Naive thymus-derived CD4-positive, alpha-beta T cell (primary cell): ENCODE results near the gene FNIP2. TPM values are rescaled to one million over a fixed set of nuclear protein-coding genes. Genes with fewer than 3 reads are reported as not detected.
A peak's percentile ranks its signal among the peaks of the same experiment; 100 is the strongest.

Experiments
- ATAC-seq: fragments of 150-1000 bp; cut with Tn5 transposase; 2 replicates; pipeline ENCODE4 v1.10.0; 2021; ENCODE audit warnings: mild to moderate bottlenecking, moderate library complexity
- CTCF ChIA-PET: fragments of 350-600 bp; sonication (Branson Sonifier 250); formaldehyde crosslinking; loops from one replicate; lab custom pipeline; 2021; ENCODE audit warnings: antibody characterized with exemption; lab: Charles Lee
- POLR2A ChIA-PET: fragments of 350-600 bp; sonication (Branson Sonifier 250); formaldehyde crosslinking; loops from one replicate; lab custom pipeline; 2021; ENCODE audit warnings: antibody characterized with exemption, inconsistent platforms; lab: Charles Lee
- DNase-seq, 9 donors: peaks; one replicate each; pipeline versions ENCODE4 v3.0.0 to v3.0.0-alpha.2; 2020 to 2022; ENCODE audit warnings: mixed read lengths in 1 of 9
- H3K27ac ChIP-seq: one replicate; pipeline ENCODE4 v1.7.0; 2013; ENCODE audit warnings: mild to moderate bottlenecking, low read depth, low read length, moderate library complexity
- H3K27me3 ChIP-seq, 2 donors: one replicate each; pipeline ENCODE4 v1.7.0; 2013; ENCODE audit warnings: low read length in 2 of 2, mild to moderate bottlenecking in 2 of 2, moderate library complexity in 2 of 2; ENCODE audit not compliant: control insufficient read depth in 2 of 2, insufficient read depth in 2 of 2
- H3K36me3 ChIP-seq, 3 experiments: 1 replicate in 2 of 3; 2 replicates in 1 of 3; pipeline ENCODE4 v1.7.0; 2013; ENCODE audit warnings: low read length in 3 of 3, mild to moderate bottlenecking in 3 of 3, moderate library complexity in 1 of 3; ENCODE audit not compliant: insufficient read depth in 3 of 3, control insufficient read depth in 2 of 3
- H3K4me1 ChIP-seq, 2 donors: one replicate each; pipeline ENCODE4 v1.7.0; 2013; ENCODE audit warnings: low read length in 2 of 2, mild to moderate bottlenecking in 2 of 2, moderate library complexity in 1 of 2; ENCODE audit not compliant: control insufficient read depth in 2 of 2, insufficient read depth in 2 of 2
- H3K4me3 ChIP-seq: 2 replicates; pipeline ENCODE4 v1.7.0; 2013; ENCODE audit warnings: mild to moderate bottlenecking, low read length
- H3K9me3 ChIP-seq, 3 experiments: 1 replicate in 2 of 3; 2 replicates in 1 of 3; pipeline ENCODE4 v1.7.0; 2013; ENCODE audit warnings: low read length in 3 of 3; ENCODE audit not compliant: control insufficient read depth in 2 of 3
- H3K27ac Mint-ChIP-seq, 9 donors: one replicate each; pipeline ENCODE4 v1.8.0; 2020 to 2022; ENCODE audit warnings: mixed read lengths in 9 of 9, mild to moderate bottlenecking in 8 of 9, moderate library complexity in 5 of 9, inconsistent platforms in 2 of 9
- H3K27me3 Mint-ChIP-seq, 5 donors: one replicate each; pipeline ENCODE4 v1.8.0; 2021 to 2022; ENCODE audit warnings: mixed read lengths in 5 of 5, mild to moderate bottlenecking in 1 of 5
- H3K36me3 Mint-ChIP-seq, 5 donors: one replicate each; pipeline ENCODE4 v1.8.0; 2020 to 2022; ENCODE audit warnings: mixed read lengths in 5 of 5, mild to moderate bottlenecking in 3 of 5, inconsistent platforms in 1 of 5
- H3K4me1 Mint-ChIP-seq, 7 donors: one replicate each; pipeline ENCODE4 v1.8.0; 2020 to 2022; ENCODE audit warnings: mixed read lengths in 7 of 7, mild to moderate bottlenecking in 3 of 7, inconsistent platforms in 1 of 7
- H3K4me3 Mint-ChIP-seq, 10 donors: one replicate each; pipeline ENCODE4 v1.8.0; 2020 to 2022; ENCODE audit warnings: mild to moderate bottlenecking in 10 of 10, mixed read lengths in 10 of 10, moderate library complexity in 6 of 10, inconsistent platforms in 2 of 10
- H3K9me3 Mint-ChIP-seq, 11 donors: one replicate each; pipeline ENCODE4 v1.8.0; 2020 to 2022; ENCODE audit warnings: mixed read lengths in 11 of 11, mild to moderate bottlenecking in 4 of 11, inconsistent platforms in 1 of 11, moderate library complexity in 1 of 11
- intact Hi-C, 2 donors: fragments of 100-400 bp; cut with micrococcal nuclease; formaldehyde crosslinking; loops; one replicate each; pipeline ENCODE4 v1.15.1; 2023
- polyA plus RNA-seq, 2 donors: library from polyadenylated mRNA; unstranded; fragments of 300-500 nt; fragmentation: Illumina TruSeq; gene quantifications; one replicate each; pipeline ENCODE4 v1.2.3, GENCODE V29; 2021
- total RNA-seq, 6 experiments: library from RNA in 5 of 6; stranded (reverse) in 5 of 6; gene quantifications; 1 replicate in 5 of 6; 2 replicates in 1 of 6; pipeline ENCODE4 v1.2.3 and lab custom pipeline; 2021 to 2026

The FNIP2 gene
- total and polyA plus RNA-seq, 7 experiments from 2014 or later = 2.3 to 19.5 (median 10.4) TPM

DNA sequence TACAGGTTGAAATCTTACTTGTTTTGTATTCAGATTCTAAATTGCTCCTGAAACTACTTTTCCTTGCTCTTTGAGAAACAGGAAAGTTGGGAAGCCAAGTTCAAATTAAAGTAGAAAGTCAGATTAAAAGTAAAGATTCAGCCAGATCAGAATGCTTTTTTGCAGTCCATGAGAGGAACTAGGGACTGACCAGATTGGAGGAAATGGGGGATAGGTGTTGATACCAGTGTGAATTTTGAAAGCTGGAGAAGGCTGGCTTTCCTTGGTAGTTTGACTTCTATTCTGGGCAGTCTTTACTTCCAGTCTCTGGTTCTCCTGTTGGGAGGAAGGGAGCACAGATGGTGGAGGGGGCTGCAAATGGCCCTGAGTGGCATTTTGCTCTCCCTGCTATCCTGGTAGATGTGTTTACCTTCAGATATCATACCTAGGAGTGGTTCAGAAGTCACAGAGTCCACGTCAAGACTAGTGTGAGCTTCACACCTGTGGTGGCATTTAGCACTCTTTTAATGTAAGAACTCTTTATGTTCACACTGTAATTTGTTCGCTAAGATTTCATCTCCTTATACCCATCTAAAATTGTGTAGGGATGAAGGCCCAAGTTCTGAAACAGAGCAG is 68.8 kb downstream of the FNIP2 start:
- ChIA-PET CTCF (no interaction called here), POLR2A (no interaction called here)
- no peak for DNase-seq
- ATAC-seq = no peak
- H3K9me3 Mint-ChIP-seq = no peaks in the 10 kb centered on the region
- Histone ChIP-seq H3K4me3 (no peak overlapping the region), H3K27ac (no peak overlapping the region), H3K4me1 (no peaks in the 10 kb centered on the region), H3K9me3 (no peaks in the 10 kb centered on the region), H3K27me3 (no peaks in the 10 kb centered on the region), H3K36me3 (peaks cover 0 to 7% (median 3%) of the 10 kb centered on the region in 3 experiments)
- H3K4me1 Mint-ChIP-seq = peaks cover 0 to 12% (median 0%) of the 10 kb centered on the region in 7 donors
- H3K4me3 Mint-ChIP-seq = no peak overlapping the region
- H3K27me3 Mint-ChIP-seq = no peaks in the 10 kb centered on the region
- H3K27ac Mint-ChIP-seq = no peak overlapping the region
- intact Hi-C loops = no loop called here
- peaks cover 23 to 65% (median 28%) of the 10 kb centered on the region in 5 donors for H3K36me3 Mint-ChIP-seq

DNA sequence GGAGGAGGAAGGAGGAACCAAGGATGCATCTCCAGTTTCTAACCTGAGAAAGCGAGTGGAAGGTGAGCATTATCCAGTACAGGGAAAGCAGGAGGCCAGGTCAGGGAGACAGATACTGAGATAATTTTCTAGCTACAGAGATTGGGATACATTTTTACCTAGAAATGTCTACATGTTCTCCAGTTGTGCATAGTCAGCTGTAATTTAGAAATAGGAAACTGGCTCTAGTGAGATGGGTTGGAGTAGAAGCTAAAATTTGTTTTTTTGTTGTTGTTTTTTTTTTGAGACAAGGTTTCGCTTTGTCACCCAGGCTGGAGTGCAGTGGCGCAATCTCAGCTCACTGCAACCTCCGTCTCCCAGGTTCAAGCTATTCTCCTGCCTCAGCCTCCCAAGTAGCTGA is 71.3 kb downstream of the FNIP2 start:
- POLR2A ChIA-PET = no interaction called here
- peak overlapping the region in 1 of 10 donors; percentile 9 for H3K4me3 Mint-ChIP-seq
- no peaks in the 10 kb centered on the region for H3K27me3 Mint-ChIP-seq
- Histone ChIP-seq H3K36me3 (peaks cover 0 to 4% (median 3%) of the 10 kb centered on the region in 3 experiments), H3K27me3 (no peaks in the 10 kb centered on the region), H3K9me3 (no peaks in the 10 kb centered on the region), H3K4me1 (no peaks in the 10 kb centered on the region), H3K27ac (no peak overlapping the region), H3K4me3 (no peak overlapping the region)
- peaks cover 0 to 15% (median 0%) of the 10 kb centered on the region in 7 donors for H3K4me1 Mint-ChIP-seq
- ATAC-seq = no peak
- DNase-seq = no peak
- H3K27ac Mint-ChIP-seq = no peak overlapping the region
- CTCF ChIA-PET = interaction anchor here (0.7 kb wide), 1 partner anchor 130 kb away, joined by 3 read pairs; no protein-coding TSS in a partner anchor
- intact Hi-C loops = no loop called here
- H3K36me3 Mint-ChIP-seq = peaks cover 12 to 52% (median 24%) of the 10 kb centered on the region in 5 donors
- H3K9me3 Mint-ChIP-seq = no peaks in the 10 kb centered on the region

- H3K27me3 ChIP-seq = no peaks in the 10 kb centered on the region
- no peak overlapping the region for H3K27ac Mint-ChIP-seq
- DNase-seq = no peak
- no peak overlapping the region for H3K4me3 Mint-ChIP-seq
- H3K36me3 ChIP-seq = peaks cover 0 to 3% (median 0%) of the 10 kb centered on the region in 3 experiments
- peaks cover 12 to 42% (median 19%) of the 10 kb centered on the region in 5 donors for H3K36me3 Mint-ChIP-seq
- POLR2A ChIA-PET = no interaction called here
- H3K9me3 ChIP-seq = no peaks in the 10 kb centered on the region
- intact Hi-C loops = no loop called here
- H3K4me3 ChIP-seq = no peak overlapping the region
- H3K27me3 Mint-ChIP-seq = no peaks in the 10 kb centered on the region
- no peak overlapping the region for H3K27ac ChIP-seq
- H3K9me3 Mint-ChIP-seq = no peaks in the 10 kb centered on the region
- no peaks in the 10 kb centered on the region for H3K4me1 ChIP-seq
- CTCF ChIA-PET = interaction anchor here (1.0 to 1.4 kb wide), 2 partner anchors 10 to 16 kb away, joined by 3 read pairs; no protein-coding TSS in a partner anchor
- H3K4me1 Mint-ChIP-seq = peaks cover 0 to 7% (median 0%) of the 10 kb centered on the region in 7 donors
- no peak for ATAC-seq
Observed at GRCh38 chr4:158841540-158841939, 72.7 kb downstream of the FNIP2 start.

DNA sequence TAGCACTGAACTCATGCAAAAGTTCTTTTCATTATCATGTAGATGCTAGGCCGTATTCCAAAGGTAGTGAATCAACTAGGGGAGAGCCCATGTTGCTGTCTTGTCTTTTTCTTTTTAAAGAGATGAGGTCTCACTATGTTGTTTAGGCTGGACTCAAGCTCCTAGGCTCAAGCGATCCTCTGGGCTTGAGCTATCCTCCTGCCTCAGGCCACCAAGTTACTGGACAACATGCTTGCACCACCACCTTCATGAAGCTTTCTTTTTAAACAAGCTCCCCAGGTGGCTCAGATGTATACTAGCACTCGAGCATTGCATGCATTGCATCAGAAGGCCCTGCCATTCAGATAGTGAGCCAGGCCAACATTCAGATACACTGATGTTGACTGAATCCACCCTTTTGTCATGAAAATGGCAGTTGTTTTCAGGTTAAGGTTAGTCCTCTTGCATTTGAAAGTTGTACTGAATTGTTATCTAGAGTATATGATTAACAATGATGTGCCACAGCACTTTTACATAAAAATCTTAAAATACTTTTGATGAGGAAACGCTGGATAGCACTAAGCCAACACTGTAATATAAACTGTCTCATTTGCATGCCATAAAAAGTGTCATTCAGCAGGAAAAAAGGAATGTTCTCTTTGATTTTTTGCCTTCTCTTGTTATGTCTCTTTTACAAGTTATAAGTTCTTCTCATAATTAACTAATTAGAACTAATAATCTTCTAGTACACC is 76.7 kb downstream of the FNIP2 start:
- intact Hi-C loops = no loop called here
- Mint-ChIP-seq H3K9me3 (no peaks in the 10 kb centered on the region), H3K27me3 (no peaks in the 10 kb centered on the region), H3K27ac (no peak overlapping the region), H3K4me1 (peaks cover 4 to 12% (median 5%) of the 10 kb centered on the region in 7 donors), H3K36me3 (peaks cover 5 to 28% (median 13%) of the 10 kb centered on the region in 5 donors), H3K4me3 (no peak overlapping the region)
- DNase-seq (no peak), ATAC-seq (no peak)
- CTCF ChIA-PET = interaction anchor here (0.6 to 1.1 kb wide), 2 partner anchors 9 to 318 kb away, joined by 3 read pairs; no protein-coding TSS in a partner anchor
- Histone ChIP-seq H3K4me1 (no peaks in the 10 kb centered on the region), H3K36me3 (peaks cover 0 to 3% (median 0%) of the 10 kb centered on the region in 3 experiments), H3K27ac (no peak overlapping the region), H3K4me3 (no peak overlapping the region), H3K27me3 (no peaks in the 10 kb centered on the region), H3K9me3 (no peaks in the 10 kb centered on the region)
- POLR2A ChIA-PET = no interaction called here

DNA sequence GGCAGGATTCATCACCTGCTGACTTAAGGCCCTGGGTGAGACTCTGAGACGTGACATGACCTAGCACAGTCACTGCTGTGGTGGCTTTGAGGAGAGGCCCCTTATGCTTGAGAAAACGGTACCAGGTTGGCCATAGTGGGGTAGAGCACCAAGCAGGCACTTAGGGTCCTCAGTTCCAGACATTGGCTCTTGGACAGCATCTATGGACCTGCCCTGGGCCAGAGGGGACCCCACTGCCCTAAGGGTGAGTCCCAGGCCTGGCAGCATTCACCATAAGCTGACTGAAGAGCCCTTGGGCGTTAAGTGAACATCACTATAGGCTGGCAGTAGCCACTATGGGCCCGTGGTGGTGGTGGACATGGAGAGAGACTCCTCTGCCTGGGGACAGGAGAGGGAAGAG is 78.7 kb downstream of the FNIP2 start:
- H3K27ac Mint-ChIP-seq = peak overlapping the region in 2 of 9 donors; percentile 18 to 46
- no peak for ATAC-seq

GRCh38 chr4:158849681-158850080 is 80.9 kb downstream of the FNIP2 start:
- Mint-ChIP-seq H3K4me1 (peaks cover 7 to 14% (median 11%) of the 10 kb centered on the region in 7 donors), H3K9me3 (no peaks in the 10 kb centered on the region), H3K27me3 (no peaks in the 10 kb centered on the region), H3K4me3 (no peak overlapping the region), H3K36me3 (peaks cover 0 to 15% (median 4%) of the 10 kb centered on the region in 5 donors), H3K27ac (peak overlapping the region in 2 of 9 donors; percentile 5 to 40)
- no peaks in the 10 kb centered on the region for H3K27me3 ChIP-seq
- H3K4me1 ChIP-seq = no peaks in the 10 kb centered on the region
- no peak overlapping the region for H3K4me3 ChIP-seq
- H3K27ac ChIP-seq = no peak overlapping the region
- DNase-seq = no peak
- H3K9me3 ChIP-seq = no peaks in the 10 kb centered on the region
- ChIA-PET POLR2A (no interaction called here), CTCF (interaction anchor here (0.7 to 1.0 kb wide), 2 partner anchors 22 to 353 kb away, joined by 3 to 4 read pairs; no protein-coding TSS in a partner anchor)
- peaks cover 0 to 5% (median 0%) of the 10 kb centered on the region in 3 experiments for H3K36me3 ChIP-seq
- intact Hi-C loops = loop anchor here (1.0 to 5.0 kb wide), 8 partner anchors 38 to 597 kb away; partner anchors contain the start of genes ETFDH (in 2 of the 2), FNIP2 (in 2 of the 2), PPID (in 1 of the 2) and RAPGEF2 (in 1 of the 2)
- no peak for ATAC-seq

More for the DNA sequence above, 78.7 kb downstream of the FNIP2 start:
- Mint-ChIP-seq H3K36me3 (peaks cover 5 to 22% (median 16%) of the 10 kb centered on the region in 5 donors), H3K4me1 (peaks cover 7 to 16% (median 11%) of the 10 kb centered on the region in 7 donors), H3K27me3 (no peaks in the 10 kb centered on the region), H3K4me3 (no peak overlapping the region), H3K9me3 (no peaks in the 10 kb centered on the region)
- no peaks in the 10 kb centered on the region for H3K4me1 ChIP-seq
- POLR2A ChIA-PET = no interaction called here
- CTCF ChIA-PET = no interaction called here
- no peak for DNase-seq
- no peaks in the 10 kb centered on the region for H3K9me3 ChIP-seq
- no peak overlapping the region for H3K4me3 ChIP-seq
- H3K27me3 ChIP-seq = no peaks in the 10 kb centered on the region
- peaks cover 0 to 5% (median 0%) of the 10 kb centered on the region in 3 experiments for H3K36me3 ChIP-seq
- no peak overlapping the region for H3K27ac ChIP-seq
- intact Hi-C loops = no loop called here
